BE2C (cell line): ENCODE data around the gene TMCO5A.
A peak's percentile ranks its signal among the peaks of the same experiment; 100 is the strongest.

Source experiments
- DNase-seq: peaks from one replicate; pipeline ENCODE4 v3.0.0-alpha.2; 2020
- H3K27me3 ChIP-seq: fragments of 250-450 bp; sonication (Bioruptor Pico); 2 replicates; pipeline ENCODE4 v1.5.1; 2020; ENCODE audit warnings: mild to moderate bottlenecking
- H3K36me3 ChIP-seq: fragments of 250-450 bp; sonication (Bioruptor Pico); 2 replicates; pipeline ENCODE4 v1.5.1; 2020; ENCODE audit warnings: mild to moderate bottlenecking
- H3K4me1 ChIP-seq: fragments of 250-450 bp; sonication (Bioruptor Pico); 2 replicates; pipeline ENCODE4 v1.5.1; 2020
- H3K4me3 ChIP-seq: 2 replicates; pipeline ENCODE4 v1.5.1; 2011; ENCODE audit warnings: low read depth, low read length
- H3K9me3 ChIP-seq: fragments of 250-450 bp; sonication (Bioruptor Pico); 2 replicates; pipeline ENCODE4 v1.5.1; 2020
- TF ChIP-seq, protein P1 (sequence below): IDR thresholded peaks from 2 replicates; pipeline ENCODE4 v1.5.1; 2012; ENCODE audit warnings: mild to moderate bottlenecking, low read depth, low read length

The TMCO5A gene

DNA sequence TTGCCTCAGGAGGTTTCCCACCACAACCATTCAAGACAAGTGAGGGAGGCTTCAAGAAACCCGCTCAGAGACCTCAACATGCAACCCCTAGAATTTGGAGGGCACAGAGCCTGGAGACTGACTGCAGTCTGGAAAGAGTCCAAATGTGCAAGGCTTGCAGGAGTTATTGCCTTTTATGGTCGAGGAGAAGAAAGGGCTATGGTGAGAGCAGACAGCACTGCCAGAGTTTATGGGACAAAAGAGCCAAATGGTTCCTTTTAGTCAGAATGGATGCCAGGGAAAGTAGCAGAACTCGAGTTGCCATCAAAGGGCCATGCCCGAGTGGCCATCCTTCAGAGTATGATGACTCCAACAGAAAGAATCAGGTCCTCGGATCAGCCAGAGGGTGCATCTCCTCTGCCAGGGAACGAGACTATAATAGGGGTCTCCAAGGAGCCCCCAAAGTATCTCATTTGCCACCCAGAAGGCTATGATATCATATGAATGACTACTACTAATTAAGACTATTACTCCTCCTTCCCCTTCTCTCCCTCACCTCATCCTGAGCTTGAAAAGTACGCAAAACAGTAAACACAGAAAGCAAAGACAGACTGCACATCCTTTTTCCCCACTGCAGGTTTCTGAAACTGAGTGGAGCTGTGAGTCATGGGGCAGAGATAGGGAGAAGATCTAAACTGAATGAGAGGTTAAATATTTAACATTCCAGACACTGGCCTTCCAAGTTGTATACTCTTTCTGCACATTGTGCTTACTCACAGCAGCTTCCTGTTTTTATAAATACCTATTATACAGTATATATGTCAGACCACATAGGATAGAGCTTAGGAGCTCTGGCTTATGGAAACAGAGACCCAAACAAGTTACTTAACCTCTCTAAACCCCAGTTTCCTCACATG is 33.9 kb upstream of the TMCO5A start:
- TF ChIP-seq, protein P1, sequence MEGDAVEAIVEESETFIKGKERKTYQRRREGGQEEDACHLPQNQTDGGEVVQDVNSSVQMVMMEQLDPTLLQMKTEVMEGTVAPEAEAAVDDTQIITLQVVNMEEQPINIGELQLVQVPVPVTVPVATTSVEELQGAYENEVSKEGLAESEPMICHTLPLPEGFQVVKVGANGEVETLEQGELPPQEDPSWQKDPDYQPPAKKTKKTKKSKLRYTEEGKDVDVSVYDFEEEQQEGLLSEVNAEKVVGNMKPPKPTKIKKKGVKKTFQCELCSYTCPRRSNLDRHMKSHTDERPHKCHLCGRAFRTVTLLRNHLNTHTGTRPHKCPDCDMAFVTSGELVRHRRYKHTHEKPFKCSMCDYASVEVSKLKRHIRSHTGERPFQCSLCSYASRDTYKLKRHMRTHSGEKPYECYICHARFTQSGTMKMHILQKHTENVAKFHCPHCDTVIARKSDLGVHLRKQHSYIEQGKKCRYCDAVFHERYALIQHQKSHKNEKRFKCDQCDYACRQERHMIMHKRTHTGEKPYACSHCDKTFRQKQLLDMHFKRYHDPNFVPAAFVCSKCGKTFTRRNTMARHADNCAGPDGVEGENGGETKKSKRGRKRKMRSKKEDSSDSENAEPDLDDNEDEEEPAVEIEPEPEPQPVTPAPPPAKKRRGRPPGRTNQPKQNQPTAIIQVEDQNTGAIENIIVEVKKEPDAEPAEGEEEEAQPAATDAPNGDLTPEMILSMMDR = no peak
- no peaks in the 10 kb centered on the region for H3K36me3 ChIP-seq
- peaks cover 22% of the 10 kb centered on the region for H3K4me1 ChIP-seq
- no peak overlapping the region for H3K4me3 ChIP-seq
- no peaks in the 10 kb centered on the region for H3K9me3 ChIP-seq
- no peak for DNase-seq
- no peaks in the 10 kb centered on the region for H3K27me3 ChIP-seq

DNA sequence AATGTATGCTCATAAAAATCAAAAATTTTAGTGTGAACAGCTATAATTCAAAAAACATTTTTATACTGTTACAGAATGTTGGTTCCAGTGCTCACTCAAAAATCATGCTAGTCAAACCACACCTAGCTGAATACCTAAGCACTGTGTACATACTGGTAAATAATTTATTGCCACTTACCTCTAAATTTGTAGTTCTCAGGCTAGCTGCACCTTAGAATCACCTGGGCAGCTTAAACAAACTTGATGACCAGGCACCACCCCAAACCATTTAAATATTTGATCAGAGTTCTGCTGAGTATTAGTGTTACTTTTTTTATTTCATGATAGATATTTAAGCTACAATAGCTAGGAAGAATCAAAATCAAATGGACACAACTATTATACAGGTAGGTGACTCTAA is 32.3 kb upstream of the TMCO5A start:
- TF ChIP-seq, protein P1 = no peak
- Histone ChIP-seq H3K4me3 (no peak overlapping the region), H3K9me3 (no peaks in the 10 kb centered on the region), H3K36me3 (no peaks in the 10 kb centered on the region), H3K27me3 (no peaks in the 10 kb centered on the region), H3K4me1 (peaks cover 31% of the 10 kb centered on the region)
- DNase-seq = no peak

DNA sequence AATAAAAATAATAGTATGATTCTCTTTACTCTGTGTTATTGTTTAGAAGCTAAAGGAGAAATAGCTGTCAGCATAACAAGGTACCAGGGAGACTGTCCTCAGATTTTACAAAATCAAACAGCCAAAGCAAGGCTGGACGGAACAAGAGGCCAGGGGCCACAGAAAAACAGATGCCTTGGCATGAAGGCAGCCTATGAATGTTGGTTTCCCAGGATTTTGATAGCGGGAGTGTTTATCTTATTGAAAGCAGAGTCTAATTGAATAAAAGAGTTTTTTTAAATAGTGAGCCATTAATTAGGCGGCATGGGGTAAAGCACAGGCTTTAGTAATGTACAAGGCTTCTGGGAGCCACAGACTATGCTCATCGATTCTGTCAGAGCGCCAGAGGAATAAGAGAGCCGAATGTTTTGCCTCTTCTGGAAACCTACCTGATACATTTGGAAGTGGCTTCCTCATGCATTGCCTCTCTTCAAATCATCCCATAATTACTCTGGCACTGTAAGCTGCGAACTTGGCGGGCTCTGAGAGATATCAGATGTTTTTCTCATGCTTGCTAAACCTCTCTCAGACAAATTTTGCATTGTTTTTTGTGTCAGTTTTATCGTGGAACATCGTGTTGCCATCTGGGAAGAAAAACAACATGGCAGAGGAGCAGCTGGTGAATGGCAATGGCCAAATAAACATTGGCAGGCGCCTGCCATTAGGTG is 30.4 kb upstream of the TMCO5A start:
- Histone ChIP-seq H3K4me3 (peak overlapping the region; percentile 30), H3K9me3 (no peaks in the 10 kb centered on the region), H3K36me3 (no peaks in the 10 kb centered on the region), H3K4me1 (peaks cover 37% of the 10 kb centered on the region), H3K27me3 (no peaks in the 10 kb centered on the region)
- peak; percentile 63 for DNase-seq
- TF ChIP-seq, protein P1 = no peak

DNA sequence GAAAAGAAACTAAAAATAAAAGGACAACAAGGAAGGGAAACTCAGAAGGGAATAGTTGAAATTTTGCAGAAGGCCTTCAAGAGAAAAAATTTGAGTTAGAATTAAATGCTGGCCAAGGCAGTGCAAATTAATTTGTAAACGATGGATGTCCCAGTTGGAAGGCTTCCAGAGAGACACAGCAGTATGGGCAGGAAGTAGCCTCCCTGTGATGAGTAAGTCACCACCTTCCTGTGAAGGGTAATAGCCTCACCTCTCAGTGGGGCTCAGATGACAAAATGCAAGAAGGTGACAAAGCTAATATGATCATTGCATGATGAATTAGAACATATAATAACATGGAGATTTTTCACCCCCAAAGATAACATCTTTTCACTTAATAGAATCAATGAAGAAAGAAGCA is 27.3 kb upstream of the TMCO5A start:
- no peak for DNase-seq

DNA sequence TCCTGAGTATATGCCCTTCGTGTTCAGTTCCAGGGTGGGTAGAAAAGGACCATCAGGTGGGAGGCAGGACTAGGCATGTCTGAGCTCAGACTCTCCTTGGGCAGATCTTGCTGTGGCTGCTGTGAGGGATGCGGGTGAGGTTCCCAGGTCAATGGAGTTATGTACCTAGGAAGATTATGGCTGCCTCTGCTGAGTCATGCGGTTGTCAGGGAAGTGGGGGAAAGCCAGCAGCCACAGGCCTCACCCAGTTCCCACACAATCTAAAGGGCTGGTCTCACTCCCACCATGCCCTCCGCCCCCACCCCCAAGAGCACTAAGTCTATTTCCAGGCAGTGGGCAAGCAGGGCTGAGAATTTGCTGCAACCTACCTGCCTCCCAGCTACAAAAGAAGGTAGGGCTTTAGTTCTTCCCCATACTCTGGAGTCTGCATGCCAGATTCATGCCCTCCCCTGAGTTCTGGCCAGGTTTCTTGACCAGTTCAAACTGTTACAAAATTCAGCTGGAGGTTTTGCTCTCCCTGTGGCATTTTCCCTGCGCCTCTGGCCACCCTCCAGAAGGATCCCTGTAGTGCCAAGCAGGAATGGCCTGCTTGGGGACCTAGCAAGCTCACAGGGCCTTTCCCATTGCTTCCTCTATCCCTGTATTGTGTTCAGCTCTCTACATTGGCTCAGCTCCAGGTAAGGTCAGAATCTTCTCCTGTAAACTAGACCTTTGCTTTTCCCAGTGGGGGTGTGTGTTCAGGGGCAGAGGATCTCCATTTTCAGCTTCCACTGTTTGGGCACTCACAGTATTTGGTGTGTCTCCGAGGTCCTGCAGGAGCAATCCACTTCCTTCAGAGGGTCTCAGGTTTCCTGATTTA is 12.7 kb upstream of the TMCO5A start:
- TF ChIP-seq, protein P1 = no peak
- no peaks in the 10 kb centered on the region for H3K27me3 ChIP-seq
- DNase-seq = no peak
- H3K36me3 ChIP-seq = no peaks in the 10 kb centered on the region
- H3K4me1 ChIP-seq = no peaks in the 10 kb centered on the region
- no peak overlapping the region for H3K4me3 ChIP-seq
- no peaks in the 10 kb centered on the region for H3K9me3 ChIP-seq

More for the DNA sequence above, 27.3 kb upstream of the TMCO5A start:
- peaks cover 28% of the 10 kb centered on the region for H3K4me1 ChIP-seq
- no peaks in the 10 kb centered on the region for H3K27me3 ChIP-seq
- H3K4me3 ChIP-seq = no peak overlapping the region
- no peaks in the 10 kb centered on the region for H3K36me3 ChIP-seq
- TF ChIP-seq, protein P1 = no peak
- H3K9me3 ChIP-seq = no peaks in the 10 kb centered on the region
